SK-N-SH treated with all-trans-retinoic acid at 6 μM for 48 hours (cell line): ENCODE measurements around the gene R3HDM4.

ENCODE experiments used
- CSRNP3 ChIP-seq: fragments of 250-450 bp; sonication (Bioruptor Pico); IDR thresholded peaks from 2 replicates; pipeline ENCODE4 v1.5.1; 2021; ENCODE audit warnings: mild to moderate bottlenecking, moderate library complexity
- GLIS3 ChIP-seq: fragments of 250-450 bp; sonication (Bioruptor Pico); IDR thresholded peaks from 2 replicates; pipeline ENCODE4 v1.5.0; 2020; ENCODE audit warnings: mild to moderate bottlenecking, moderate library complexity
- POU6F1 ChIP-seq: fragments of 250-450 bp; sonication (Bioruptor Pico); IDR thresholded peaks from 2 replicates; pipeline ENCODE4 v1.8.0; 2021; ENCODE audit warnings: low read depth, mild to moderate bottlenecking, moderate library complexity, borderline replicate concordance
- PPARA ChIP-seq: fragments of 250-450 bp; sonication (Bioruptor Pico); IDR thresholded peaks from 2 replicates; pipeline ENCODE4 v1.5.0; 2020; ENCODE audit warnings: mild to moderate bottlenecking, borderline replicate concordance
- TOX ChIP-seq: fragments of 250-450 bp; sonication (Bioruptor Pico); IDR thresholded peaks from 2 replicates; pipeline ENCODE4 v1.8.0; 2021; ENCODE audit warnings: mild to moderate bottlenecking, moderate library complexity, borderline replicate concordance
- ZFP3 ChIP-seq: fragments of 250-450 bp; sonication (Bioruptor Pico); IDR thresholded peaks from 2 replicates; pipeline ENCODE4 v1.5.0; 2020; ENCODE audit warnings: mild to moderate bottlenecking, moderate library complexity
- ZFP30 ChIP-seq: fragments of 450-650 bp; formaldehyde crosslinking; IDR thresholded peaks from 2 replicates; pipeline ENCODE4 v1.5.0; 2022; ENCODE audit warnings: mild to moderate bottlenecking, moderate library complexity

- TF ChIP-seq ZFP30 (CRISPR knock-in tag) = no peak
- no peak for TF ChIP-seq POU6F1
- TF ChIP-seq CSRNP3 (CRISPR knock-in tag) = no peak
- no peak for TF ChIP-seq TOX (CRISPR knock-in tag)
- no peak for TF ChIP-seq GLIS3 (CRISPR knock-in tag)
- no peak for TF ChIP-seq PPARA (CRISPR knock-in tag)
- no peak for TF ChIP-seq ZFP3 (CRISPR knock-in tag)
Observed at GRCh38 chr19:887599-887998, 25.4 kb downstream of the R3HDM4 start.
